Stimulated activated CD4-positive, alpha-beta T cell treated with anti-CD3 and anti-CD28 coated beads, Interleukin-15, amount 100 ng/mL, for 48 hours (primary cell): ENCODE measurements around the gene REG3A.

Source experiments
- DNase-seq, 2 donors: peaks; one replicate each; pipeline ENCODE4 v3.0.0-alpha.2; 2020; ENCODE audit warnings: low read depth in 2 of 2

Gene REG3A

DNA sequence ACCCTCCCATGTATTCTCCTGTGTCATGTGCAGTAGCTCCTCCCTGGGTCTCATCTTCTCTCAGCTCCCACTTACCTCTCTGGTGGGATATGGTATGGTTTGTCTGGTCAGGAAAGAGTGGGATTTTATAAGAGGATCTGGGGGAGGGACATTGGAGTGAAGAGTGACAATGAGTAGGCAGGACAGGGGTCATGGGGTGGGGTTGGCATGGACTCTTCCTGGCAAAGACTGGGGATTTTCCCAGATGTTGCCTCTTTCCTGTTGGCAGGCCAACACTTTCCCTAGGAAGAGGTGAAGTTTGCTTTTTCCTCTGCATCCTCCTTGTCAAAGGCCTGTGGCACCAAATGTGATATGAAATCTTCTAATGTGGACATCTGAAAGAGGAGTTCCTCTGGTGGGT is at the start of gene REG3A:
Gene REG3A (minus strand): TSS at position 101 of the 400 bp plus-strand sequence. CDS start 348 bp downstream, outside the sequence.
- DNase-seq, result no peak

DNA sequence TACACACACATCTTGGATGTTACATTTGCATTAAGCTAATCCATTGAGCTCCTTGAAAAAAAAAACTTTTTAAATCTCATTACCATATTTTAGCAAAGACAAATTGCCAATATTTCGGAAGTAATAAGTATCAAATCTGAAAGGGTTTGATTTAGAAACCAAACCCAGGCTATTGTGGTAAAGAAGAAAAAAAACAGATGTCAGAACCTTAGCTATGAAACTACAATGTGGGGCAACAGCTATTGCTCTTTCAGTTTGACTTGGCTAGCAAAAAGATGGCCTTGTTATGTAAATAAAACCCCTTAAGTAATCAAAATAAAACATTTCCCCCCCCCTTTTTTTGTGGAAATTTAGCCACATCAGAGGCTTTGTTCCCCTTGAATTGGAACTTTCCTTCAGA is 41.2 kb upstream of the REG3A start:
- DNase-seq, result no peak

DNA sequence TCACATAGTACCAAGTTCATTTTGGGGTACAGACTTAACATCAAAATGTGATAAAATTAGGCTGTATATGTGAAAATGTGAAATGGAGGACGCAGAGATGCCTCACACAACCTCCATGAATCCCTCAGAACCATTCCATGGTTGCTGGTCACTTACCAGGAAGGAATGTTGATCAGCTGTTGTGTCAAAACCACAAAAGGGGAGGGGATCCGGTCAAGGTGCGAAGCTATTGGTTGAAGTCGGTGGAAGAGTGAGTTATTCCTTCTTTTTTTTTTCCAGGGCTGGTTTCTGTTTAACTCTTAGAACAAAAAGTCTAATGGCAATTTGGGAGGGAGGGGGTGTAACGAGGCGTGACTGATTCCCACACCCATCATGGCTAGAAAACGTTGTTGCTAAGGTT is 32.3 kb upstream of the REG3A start:
- DNase-seq, result no peak

DNA sequence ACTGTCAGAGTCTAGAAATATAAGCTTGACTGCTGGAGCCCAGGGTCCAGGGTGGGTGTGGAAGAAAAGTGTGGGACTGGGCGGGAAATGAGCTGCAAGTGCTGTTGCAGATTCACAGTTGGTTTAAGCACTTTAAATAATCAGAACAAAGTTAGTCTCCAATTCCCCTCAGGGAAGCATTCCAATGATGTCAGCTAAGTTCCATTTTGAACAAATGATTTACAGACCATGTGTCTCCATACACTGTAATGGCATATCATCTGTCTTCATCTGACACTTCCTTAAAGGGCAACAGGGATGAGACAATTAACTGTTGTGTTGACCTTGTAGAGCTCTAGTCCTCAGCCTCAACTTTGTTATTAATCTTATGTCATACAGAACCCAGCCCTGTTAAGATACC is 31.5 kb upstream of the REG3A start:
- no peak for DNase-seq

DNA sequence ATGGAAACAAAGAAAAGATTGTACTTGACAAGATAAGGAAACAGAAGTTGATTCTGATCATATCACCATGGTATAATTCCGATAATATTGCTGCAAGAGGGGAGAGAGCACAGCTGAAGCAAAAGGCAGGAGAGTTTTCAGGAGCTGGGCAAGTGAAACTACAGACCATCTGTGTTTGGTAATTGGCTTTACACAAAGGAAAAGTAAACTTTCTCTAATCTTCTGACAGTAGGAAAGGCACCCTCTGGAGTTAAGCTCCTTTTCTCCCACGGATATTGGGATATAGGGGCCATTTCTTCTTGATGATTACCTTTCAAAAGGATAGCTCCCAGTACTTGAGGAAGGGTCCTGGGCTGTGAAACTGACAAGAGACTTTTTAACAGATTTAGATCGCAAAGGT is 29.9 kb upstream of the REG3A start:
- no peak for DNase-seq

DNA sequence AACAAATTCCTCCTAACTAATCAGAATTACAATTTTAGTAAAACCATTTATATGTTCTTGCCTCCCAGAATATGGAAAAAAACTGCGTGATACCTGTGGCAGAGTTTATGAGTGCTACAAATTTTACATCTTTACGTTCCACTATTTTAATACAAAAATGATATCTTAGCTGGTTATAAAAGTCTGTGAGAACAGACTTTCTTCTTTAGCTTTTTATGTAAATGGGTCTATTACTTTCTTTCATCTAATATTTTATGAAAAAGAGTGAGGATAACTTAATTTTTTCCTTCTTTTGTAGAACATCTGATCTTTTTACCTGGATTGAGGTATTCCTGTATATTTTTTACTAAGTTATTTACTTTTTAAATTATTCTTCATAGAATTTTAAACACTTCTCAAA is 22.1 kb upstream of the REG3A start:
- no peak for DNase-seq

DNA sequence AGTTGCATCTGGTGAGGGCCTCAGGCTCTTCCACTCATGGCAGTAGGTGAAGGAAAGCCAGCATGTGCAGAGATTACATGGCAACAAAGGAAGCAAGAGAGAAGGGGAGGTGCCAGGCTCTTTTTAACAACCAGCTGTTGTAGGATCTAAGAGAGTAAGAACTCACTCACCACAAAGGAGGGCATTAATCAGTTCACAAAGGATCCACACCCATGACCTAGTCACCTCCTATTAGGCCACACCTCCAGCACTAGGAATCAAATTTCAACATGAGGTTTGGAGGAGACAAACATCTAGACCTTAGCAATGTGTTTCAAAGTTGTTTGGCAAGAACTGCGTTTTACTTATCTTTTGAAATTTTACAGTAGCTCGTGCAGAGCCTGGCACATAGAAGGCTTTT is 20.5 kb upstream of the REG3A start:
- DNase-seq, result no peak

DNA sequence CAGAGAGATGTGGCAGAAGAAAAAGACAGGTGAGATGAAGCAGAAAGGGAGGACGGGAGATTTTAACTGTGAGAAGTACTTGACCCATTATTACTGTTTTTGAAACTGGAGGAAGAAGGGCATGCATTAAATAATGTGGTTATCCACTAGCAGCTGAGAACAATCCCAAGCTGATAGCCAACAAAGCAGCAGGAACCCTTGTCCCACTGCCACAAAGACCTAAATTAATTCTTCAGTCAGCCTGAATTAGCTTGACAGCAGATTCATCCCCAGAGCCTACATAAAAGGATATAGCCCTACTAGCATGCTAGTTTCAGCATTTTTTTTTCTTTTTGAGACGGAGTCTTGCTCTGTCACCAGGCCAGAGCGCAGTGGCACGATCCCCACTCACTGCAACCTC is 19.5 kb upstream of the REG3A start:
- no peak for DNase-seq

DNA sequence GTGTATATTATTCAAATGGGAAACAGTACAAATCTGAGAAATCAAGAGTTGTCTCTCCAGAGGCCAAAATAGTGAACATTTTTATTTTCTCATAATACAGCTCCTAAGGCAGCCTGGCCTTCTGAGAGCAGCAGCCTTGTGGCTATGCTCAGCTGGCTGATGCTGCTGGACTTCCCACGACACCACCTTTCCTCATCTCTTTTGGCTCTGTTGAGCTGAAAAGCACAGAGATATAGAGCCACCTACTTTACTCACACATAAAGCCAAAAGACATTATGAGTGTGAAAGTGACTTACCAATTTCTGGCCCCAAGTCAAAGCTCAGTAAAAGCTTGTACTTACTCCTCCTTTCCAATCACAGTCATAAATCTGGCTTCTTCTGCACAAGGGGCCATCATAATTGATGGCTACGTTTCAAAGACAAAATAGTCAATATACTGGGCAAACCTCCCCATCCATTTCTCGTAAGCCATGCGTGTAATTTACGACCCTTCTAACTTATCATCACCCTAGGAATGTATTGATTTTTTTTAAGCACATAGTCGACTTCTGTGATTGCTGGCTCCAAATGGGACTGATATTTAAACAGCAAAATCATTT is 18.6 kb upstream of the REG3A start:
- no peak for DNase-seq

DNA sequence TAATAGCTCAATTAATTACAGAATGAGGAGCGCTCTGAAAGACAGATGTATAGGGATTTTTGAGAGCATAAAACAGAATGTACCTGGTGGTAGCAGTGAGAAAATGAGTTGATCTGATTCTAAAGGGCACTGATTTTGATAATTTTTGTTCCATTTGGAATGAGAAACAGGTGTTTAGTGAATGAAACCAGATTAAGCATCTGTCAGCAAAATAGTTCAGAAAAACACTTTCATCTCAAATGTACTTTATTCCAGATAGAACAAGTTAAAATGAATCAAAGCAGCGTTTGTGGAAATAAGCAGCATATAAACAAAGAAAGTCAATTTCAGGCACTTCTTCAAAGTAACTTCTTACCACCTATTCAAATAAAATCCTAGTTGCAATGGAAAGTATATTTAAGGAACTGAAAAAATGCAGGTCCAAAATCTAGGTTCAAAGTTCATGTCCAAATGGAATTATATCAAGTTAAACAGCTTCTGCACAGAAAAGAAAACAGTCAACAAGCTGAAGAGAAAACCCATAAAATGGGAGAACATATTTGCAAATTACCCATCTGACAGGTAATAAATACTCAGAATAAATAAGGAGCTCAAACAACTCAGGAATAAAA is 11.9 kb upstream of the REG3A start:
- no peak for DNase-seq

DNA sequence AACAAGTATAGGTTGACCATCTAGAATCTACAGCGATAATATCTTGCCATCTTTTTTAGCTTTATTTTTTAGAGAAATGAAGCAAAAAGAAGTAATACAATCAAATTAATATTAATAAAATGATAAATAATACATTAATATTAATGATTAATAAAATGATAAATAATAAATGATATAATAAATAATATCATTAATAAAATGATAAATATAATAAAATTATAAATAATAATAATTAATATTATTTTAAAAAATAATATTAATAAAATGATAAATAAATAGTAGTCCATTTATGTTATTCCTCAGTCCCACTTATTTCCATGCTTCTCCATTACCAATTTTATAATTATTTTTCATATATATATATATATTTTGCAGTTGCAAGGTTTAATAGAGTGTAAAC is 3.2 kb upstream of the REG3A start:
- DNase-seq, result no peak

DNA sequence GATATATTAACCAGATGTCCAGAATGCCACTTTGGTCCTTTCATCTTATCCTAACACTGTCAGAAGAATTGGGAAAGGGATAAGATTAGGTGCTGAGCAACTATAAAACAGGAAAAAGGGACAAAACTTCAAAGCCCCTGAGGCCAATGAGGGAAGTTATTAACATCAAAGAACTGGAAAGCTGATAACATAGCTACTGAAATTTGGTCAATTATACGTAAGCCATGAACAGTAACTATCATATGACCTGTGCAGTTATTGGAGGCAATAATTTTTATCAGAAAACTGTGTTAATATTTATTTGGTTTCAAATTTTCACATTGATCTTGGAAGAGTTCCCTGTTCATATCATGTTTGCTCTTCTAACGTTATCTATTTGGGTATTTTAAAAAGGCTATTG is 2.6 kb upstream of the REG3A start:
- DNase-seq, result no peak

DNA sequence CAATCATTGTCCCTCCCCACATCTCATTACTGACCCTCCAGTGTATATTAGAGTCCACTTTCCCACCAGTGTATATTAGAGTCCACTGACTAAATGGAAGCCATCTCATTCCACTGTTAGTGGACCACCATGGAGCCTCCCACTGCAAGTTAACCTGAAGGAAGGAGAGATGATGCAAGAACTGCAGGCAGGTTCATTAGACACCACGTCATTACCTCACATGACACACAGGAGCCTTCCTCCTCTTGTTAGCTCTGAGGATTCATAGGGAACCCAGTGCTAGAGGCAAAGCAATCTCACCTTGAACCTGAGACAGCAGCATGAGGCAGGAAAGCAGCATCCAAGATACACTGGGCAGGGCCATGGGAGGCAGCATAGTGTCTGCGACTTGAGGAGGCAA is 523 bp downstream of the REG3A start:
- no peak for DNase-seq

DNA sequence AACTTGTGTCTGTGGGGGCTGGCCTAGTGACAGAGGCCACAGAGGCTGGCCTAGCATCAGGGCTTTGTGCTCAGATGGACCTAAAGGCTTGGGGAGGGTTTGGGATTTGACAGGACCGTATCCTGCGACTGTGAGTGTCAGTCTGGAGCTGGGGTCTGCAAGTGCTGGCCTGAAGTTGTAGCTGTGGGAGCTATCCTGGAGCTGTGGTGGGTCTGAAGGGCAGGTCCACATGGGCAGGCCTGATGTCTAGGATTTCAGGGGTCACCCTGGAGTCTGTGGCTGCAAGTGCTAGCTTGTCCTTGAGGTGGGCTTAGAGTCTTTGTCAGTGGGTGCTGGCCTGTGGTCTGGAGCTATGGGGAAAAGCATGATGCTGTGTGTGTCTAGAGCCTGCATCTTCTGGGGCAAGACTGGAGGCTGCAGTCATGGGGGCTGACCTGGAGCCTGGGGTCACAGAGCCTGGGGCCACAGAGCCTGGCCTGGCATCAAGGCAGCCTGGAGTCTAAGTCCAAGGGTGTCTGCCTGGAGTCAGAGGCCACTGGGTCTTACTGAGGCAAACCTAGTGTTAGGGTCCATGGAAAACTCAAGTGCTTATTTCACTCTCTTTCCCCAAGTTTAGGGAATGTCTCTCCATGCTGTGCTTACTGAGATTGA is 3.6 kb downstream of the REG3A start:
- no peak for DNase-seq

DNA sequence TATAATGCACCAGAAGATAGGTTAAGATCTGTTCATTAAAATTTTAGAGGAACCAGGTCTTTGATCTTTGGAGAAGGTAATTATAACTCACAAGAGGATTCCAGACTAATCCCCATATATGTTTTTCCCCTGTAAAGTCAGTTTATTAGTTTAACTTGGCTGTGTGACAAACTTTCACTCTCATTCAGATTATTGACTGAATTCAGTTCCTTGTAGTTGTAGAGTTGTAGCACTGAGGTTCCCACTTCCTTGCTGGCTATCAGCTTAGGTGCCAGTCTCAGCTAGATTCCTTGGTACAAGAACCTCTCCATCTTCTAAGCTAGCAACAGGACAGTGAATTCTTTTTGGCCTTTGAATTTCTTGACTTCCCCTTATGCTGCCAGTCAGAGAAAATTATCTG is 20.1 kb downstream of the REG3A start:
- DNase-seq, result no peak

DNA sequence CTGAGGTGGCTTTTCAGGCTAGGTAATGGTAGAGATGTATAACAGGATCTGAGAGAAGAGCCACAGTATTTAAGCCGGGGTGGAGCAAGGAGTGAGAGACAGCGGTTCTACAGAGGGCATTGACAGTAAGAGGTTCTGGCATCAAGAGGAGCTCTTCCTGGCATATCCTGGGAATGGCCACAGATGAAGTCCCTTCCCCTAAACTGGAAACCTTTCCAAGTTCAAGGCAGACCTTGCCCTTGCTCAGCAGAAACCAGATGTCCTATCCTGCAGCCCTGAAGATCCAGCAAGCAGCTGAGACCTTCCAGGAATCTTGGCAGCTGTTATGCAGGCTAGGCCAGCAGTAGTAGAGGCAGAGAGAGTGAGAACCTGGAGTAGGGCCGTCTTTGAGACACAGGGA is 21.2 kb downstream of the REG3A start:
- no peak for DNase-seq

DNA sequence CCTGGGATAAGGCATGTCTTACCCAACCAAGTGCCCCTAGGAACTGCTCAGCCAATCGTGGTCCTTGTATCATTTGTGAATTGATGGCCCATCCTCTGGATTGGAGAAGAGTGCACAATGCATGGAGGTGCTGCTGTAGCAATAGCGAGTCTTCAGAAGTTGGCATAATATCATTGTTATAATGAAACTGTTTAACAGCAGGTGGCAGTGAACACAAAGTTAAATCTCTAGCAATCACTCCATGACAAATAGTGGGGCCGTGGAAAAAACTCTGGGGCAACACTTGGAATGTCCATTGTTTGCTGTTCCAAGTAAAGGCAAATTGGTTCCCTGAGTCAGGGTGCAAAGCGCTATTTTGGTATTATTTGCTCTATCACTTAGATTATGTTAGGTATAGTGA is 27.9 kb downstream of the REG3A start:
- DNase-seq, result no peak

DNA sequence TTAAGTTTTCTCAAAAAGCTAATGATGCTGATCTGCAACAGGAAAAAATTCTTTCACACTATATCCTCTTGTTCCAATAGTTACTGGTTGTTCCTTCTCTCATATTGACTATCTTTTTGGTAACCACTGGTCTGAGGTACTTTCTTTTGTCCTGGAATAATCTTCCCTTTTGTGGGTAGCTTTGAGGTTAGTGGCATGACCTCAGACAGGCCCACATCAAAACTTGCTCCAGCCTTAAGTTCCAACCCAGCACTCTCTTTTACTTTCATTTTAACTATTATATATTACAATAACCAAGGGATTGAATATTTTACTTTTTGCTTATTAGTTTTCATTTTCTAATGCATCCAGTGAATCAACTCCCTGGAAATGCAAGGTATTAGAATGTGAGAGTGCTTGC is 29.7 kb downstream of the REG3A start:
- DNase-seq, result no peak

DNA sequence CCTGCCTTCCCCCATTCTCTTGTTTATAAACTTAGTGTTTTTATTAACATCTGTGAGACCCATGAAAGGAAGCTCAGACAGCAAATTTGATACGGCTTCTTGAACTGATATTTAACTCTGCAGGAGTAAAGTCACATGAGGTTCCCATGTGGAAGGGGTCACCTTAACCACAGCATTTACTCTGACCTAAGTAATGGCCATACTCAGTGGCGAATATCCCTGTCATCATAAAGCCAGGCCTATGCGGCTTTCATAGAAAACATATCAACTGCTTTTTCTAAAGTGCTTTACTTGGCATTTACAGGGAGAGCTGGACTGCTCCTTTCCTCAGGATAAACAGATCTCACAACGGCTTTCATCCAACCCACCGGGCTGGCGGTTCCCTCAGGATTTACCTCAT is 30.3 kb downstream of the REG3A start:
- no peak for DNase-seq

DNA sequence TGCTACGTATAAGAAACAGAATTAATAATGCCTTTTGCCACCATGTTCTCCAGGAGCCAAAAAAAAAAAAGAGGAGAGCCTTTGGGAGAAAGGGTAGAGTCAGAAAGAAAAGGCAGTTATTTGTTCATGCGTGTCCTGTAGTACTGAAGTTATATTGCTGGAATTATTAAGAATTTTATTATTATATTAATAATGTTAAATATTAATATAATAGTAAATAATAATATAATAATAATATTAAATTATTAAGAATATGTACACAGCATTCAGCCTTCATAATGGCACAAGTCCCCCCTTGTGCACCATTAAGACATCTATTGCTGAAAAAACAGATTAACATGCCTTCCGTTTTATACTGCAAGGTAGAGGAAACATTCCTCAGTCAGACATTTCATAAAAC is 31.1 kb downstream of the REG3A start:
- DNase-seq, result no peak

DNA sequence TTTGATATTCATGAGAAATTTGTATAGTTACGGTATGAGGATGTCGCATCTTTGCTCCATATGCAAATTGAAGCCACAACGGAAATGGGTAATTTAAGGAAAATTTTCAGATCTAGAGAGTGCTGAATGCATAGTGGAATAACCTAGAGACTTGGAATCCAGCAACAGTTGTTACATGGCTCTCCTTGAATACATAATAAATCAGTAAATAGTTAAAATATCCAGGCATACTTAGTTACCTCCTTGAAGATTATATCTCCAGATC is 33.9 kb downstream of the REG3A start:
- DNase-seq, result no peak

DNA sequence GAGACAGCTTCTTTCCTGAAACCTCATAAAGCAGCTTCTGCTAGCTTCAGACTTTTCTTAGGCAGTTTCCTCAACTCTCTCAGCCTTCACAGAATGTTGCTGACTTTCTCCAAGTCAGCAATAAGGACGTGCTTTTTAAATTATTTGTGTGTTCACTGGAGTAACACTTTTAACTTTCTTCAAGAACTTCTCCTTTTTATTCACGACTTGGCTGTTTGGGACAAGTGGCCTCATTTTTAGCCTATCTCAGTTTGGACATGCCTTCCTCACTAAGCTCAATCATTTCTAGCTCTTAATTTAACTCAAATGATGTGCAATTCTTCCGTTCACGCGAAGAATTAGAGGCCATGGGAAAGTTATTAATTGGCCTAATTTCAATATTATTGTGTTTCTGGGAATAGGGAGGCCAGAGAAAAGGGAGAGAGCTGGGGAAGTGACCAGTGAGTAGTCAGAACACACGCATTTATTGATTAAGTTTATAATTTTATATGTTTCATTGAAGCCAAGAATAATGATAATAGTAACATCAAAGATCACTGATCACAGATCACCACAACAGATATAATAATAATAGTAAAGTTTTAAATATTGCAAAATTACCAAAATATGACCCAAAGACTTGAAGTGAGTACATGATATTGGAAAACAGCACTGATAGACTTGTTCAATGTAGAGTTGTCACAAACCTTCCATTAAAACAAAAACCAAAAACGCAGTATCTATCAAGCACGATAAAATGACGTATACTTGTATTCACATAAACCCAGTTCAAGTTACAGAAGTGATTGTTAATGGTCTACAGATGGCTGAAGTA is 34.4 kb downstream of the REG3A start:
- DNase-seq, result no peak

DNA sequence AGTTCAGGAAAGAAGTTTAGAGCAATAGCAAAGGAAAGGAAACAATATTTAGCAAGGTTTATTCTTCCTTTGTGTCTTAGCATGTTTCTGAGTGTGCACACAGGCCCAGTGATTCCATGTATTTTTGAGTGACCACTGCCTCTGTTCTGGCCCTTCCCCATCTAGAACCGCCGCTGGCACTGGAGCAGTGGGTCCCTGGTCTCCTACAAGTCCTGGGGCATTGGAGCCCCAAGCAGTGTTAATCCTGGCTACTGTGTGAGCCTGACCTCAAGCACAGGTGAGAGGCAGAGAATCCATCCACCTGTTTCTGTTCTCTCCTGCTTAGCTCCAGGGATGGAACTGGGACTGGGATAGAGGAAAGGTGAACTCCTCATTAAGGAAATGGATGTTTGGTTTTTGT is 36.9 kb downstream of the REG3A start:
- DNase-seq, result no peak
